ENCODE results near the gene ABHD4. TPM values are rescaled to one million over a fixed set of nuclear protein-coding genes. Genes with fewer than 3 reads are reported as not detected.

The ABHD4 gene
- total and polyA plus RNA-seq, 4 donors: 9.0 to 32.9 (median 11.1) TPM

DNA sequence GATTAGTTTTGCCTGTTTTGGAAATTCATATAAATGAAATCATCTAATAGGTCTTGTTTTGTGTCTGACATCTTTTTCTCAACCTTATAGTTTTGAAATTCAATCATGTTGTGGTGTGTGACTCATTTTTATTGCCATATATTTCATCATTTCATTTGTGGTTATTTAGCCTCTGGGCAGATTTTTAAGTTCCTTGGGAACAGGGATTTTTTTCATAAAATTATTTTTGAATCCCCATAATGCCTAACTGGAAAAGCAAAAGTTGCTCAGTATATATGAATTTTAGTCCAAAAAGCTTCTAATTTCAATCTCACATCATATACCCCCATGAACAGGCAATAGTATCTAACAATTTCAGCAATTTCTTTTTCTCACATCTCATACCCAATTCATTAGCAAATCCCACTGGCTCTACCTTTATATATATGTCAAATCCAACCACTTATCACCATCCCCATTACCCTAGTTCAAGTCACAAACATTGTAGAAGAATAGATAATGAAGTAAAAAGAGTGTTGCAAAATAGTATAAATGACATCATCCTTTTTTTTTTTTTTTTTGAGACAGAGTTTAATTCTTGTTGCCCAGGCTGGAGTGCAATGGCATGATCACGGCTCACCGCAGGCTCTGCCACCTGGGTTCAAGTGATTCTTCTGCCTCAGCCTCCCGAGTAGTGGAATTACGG lies 48.6 kb downstream of the ABHD4 start:
- no peaks in the 10 kb centered on the region for H3K4me1 ChIP-seq (ENCODE audit: control insufficient read depth in 4 of 4, insufficient read depth in 4 of 4, low read length in 3 of 4)
- 89% methylated on average over 4 of the region's 4 CpGs for WGBS
- DNase-seq (ENCODE audit: low spot score): no peak
- H3K9ac ChIP-seq (ENCODE audit: low read depth in 1 of 2, low read length in 2 of 2): no peak overlapping the region
- TF ChIP-seq RAD21 (IDR thresholded peaks at IDR 0.05): no peak
- no peak overlapping the region for H3K4me3 ChIP-seq (ENCODE audit: low read depth in 1 of 3, low read length in 3 of 3)
- no peaks in the 10 kb centered on the region for H3K36me3 ChIP-seq (ENCODE audit: control insufficient read depth in 4 of 4, insufficient read depth in 3 of 4, low read depth in 1 of 4, low read length in 3 of 4)
- no peaks in the 10 kb centered on the region for H3K27me3 ChIP-seq (ENCODE audit: control insufficient read depth in 4 of 4, insufficient read depth in 4 of 4, low read length in 3 of 4)
- H3K9me3 ChIP-seq (ENCODE audit: control insufficient read depth in 4 of 4, low read length in 3 of 4): no peaks in the 10 kb centered on the region
- H3K27ac ChIP-seq (ENCODE audit: low read depth in 1 of 2, low read length in 2 of 2): no peak overlapping the region

DNA sequence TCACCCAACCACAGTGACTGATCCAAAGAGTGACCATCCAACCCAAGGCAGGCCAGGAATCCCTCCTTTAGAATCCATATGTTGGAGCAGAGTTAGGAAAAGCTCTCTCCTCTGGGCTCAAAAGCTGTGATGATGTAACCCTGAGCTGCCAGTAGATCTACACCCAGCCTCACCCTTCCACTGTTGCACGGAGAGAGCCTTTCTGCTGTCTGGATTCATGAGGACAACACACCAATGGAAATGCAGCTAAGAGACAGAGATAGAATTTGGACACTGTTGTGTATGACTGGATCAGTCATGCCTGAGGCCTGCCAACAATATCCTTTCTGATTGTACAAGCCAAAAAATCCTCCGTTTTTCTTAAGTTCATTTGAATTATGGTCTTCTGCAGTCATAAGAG lies 50.4 kb downstream of the ABHD4 start:
- DNase-seq (ENCODE audit: low spot score): no peak
- TF ChIP-seq REST (IDR thresholded peaks at IDR 0.05): no peak
- TF ChIP-seq ATF3 (IDR thresholded peaks at IDR 0.05): no peak
- no peak for TF ChIP-seq NR2F2 (IDR thresholded peaks at IDR 0.05)
- no peak for TF ChIP-seq CTCF (IDR thresholded peaks at IDR 0.05; ENCODE audit: low read depth, low read length, missing input control)
- TF ChIP-seq RAD21 (IDR thresholded peaks at IDR 0.05): no peak
- TF ChIP-seq FOXA2 (IDR thresholded peaks at IDR 0.05): no peak
- WGBS: 74% methylated on average over 2 of the region's 2 CpGs
- Histone ChIP-seq H3K9me3 (ENCODE audit: control insufficient read depth in 4 of 4, low read length in 3 of 4) (no peaks in the 10 kb centered on the region), H3K4me3 (ENCODE audit: low read depth in 1 of 3, low read length in 3 of 3) (no peak overlapping the region), H3K27ac (ENCODE audit: low read depth in 1 of 2, low read length in 2 of 2) (no peak overlapping the region), H3K4me1 (ENCODE audit: control insufficient read depth in 4 of 4, insufficient read depth in 4 of 4, low read length in 3 of 4) (no peaks in the 10 kb centered on the region), H3K9ac (ENCODE audit: low read depth in 1 of 2, low read length in 2 of 2) (no peak overlapping the region), H3K36me3 (ENCODE audit: control insufficient read depth in 4 of 4, insufficient read depth in 3 of 4, low read depth in 1 of 4, low read length in 3 of 4) (no peaks in the 10 kb centered on the region), H3K27me3 (ENCODE audit: control insufficient read depth in 4 of 4, insufficient read depth in 4 of 4, low read length in 3 of 4) (no peaks in the 10 kb centered on the region)

GRCh38 chr14:22650046-22650739 lies 52.1 kb downstream of the ABHD4 start:
- Histone ChIP-seq H3K27ac (ENCODE audit: low read depth in 1 of 2, low read length in 2 of 2) (no peak overlapping the region), H3K9me3 (ENCODE audit: control insufficient read depth in 4 of 4, low read length in 3 of 4) (no peaks in the 10 kb centered on the region), H3K27me3 (ENCODE audit: control insufficient read depth in 4 of 4, insufficient read depth in 4 of 4, low read length in 3 of 4) (no peaks in the 10 kb centered on the region), H3K4me1 (ENCODE audit: control insufficient read depth in 4 of 4, insufficient read depth in 4 of 4, low read length in 3 of 4) (no peaks in the 10 kb centered on the region), H3K9ac (ENCODE audit: low read depth in 1 of 2, low read length in 2 of 2) (no peak overlapping the region), H3K4me3 (ENCODE audit: low read depth in 1 of 3, low read length in 3 of 3) (no peak overlapping the region), H3K36me3 (ENCODE audit: control insufficient read depth in 4 of 4, insufficient read depth in 3 of 4, low read depth in 1 of 4, low read length in 3 of 4) (no peaks in the 10 kb centered on the region)
- DNase-seq (ENCODE audit: low spot score): no peak
- WGBS: 82% methylated on average over 7 of the region's 7 CpGs
- TF ChIP-seq CTCF (IDR thresholded peaks at IDR 0.05; ENCODE audit: low read depth, low read length, missing input control) (no peak), RXRA (IDR thresholded peaks at IDR 0.05) (no peak), RAD21 (IDR thresholded peaks at IDR 0.05) (no peak), HNF4G (IDR thresholded peaks at IDR 0.05) (no peak), MAX (IDR thresholded peaks at IDR 0.05) (no peak), EGR1 (IDR thresholded peaks at IDR 0.05; ENCODE audit: low read depth in 2 of 2) (no peak), GABPA (IDR thresholded peaks at IDR 0.05 in 1 of 2, conservative IDR thresholded peaks at IDR 0.05 in 1 of 2) (no peak), NR2F2 (IDR thresholded peaks at IDR 0.05) (no peak), HNF4A (conservative IDR thresholded peaks at IDR 0.05) (no peak), FOXA2 (IDR thresholded peaks at IDR 0.05) (no peak), REST (IDR thresholded peaks at IDR 0.05) (no peak), JUND (IDR thresholded peaks at IDR 0.05) (no peak)

All from liver (tissue), 9 donors.